NB4 (cell line): ENCODE data around the gene DGKG.

Experiments used
- POLR2A ChIP-seq: IDR thresholded peaks from 2 replicates; pipeline ENCODE4 v1.6.1; 2011; ENCODE audit warnings: mild to moderate bottlenecking; ENCODE audit not compliant: insufficient read length; ENCODE audit errors: extremely low read depth
- TF ChIP-seq, protein P1 (sequence below): IDR thresholded peaks from one replicate; pipeline ENCODE4 v1.5.1; 2012; ENCODE audit warnings: low read depth, low read length
- TF ChIP-seq, protein P2 (sequence below): IDR thresholded peaks from 2 replicates; pipeline ENCODE4 v1.6.1; 2011; ENCODE audit warnings: low read depth, low read length

DNA sequence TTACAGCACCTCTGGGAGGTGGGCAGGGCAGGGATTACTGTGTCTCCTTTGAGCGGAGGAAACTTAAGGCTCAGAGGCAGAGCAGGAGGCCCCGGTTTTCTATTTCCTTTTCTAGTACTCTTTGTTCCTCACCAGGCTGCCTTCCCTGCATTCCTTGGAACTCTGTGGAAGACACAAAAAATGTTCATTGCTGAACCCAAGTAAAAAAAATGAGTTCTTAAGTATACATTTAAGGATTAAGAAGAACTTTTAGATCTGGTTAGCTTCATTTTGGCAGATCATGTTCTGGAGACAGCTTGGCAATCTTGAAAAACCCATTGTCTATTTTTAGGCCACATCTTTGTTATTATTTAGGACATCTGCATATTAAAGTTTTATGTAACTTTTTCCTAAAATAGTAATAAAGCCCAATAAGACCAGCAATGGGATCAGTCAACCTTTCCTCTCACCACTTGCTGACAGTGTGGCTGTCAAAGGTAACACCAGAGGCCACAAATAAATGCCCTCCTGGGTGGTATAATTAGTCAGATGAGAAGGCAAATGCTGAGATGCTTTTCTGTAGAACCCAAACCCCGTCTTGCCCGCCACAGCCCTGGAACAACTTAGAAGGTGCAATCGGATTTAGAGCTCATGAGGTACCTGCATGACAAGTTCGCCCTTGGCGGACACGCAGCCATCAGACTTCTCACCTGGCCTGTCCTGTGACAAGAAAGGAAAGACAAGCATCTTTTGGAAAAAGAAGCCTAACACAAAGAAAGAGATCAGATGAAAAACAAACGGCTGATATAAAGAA, 97.2 kb downstream of the DGKG start:
- TF ChIP-seq, protein P1, sequence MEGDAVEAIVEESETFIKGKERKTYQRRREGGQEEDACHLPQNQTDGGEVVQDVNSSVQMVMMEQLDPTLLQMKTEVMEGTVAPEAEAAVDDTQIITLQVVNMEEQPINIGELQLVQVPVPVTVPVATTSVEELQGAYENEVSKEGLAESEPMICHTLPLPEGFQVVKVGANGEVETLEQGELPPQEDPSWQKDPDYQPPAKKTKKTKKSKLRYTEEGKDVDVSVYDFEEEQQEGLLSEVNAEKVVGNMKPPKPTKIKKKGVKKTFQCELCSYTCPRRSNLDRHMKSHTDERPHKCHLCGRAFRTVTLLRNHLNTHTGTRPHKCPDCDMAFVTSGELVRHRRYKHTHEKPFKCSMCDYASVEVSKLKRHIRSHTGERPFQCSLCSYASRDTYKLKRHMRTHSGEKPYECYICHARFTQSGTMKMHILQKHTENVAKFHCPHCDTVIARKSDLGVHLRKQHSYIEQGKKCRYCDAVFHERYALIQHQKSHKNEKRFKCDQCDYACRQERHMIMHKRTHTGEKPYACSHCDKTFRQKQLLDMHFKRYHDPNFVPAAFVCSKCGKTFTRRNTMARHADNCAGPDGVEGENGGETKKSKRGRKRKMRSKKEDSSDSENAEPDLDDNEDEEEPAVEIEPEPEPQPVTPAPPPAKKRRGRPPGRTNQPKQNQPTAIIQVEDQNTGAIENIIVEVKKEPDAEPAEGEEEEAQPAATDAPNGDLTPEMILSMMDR, result no peak
- TF ChIP-seq POLR2A, result no peak
- TF ChIP-seq, protein P2, sequence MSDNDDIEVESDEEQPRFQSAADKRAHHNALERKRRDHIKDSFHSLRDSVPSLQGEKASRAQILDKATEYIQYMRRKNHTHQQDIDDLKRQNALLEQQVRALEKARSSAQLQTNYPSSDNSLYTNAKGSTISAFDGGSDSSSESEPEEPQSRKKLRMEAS, result no peak
